GM23338 (cell line): Measurements from ENCODE around the gene AGFG2. TPM values are rescaled to one million over a fixed set of nuclear protein-coding genes. Genes with fewer than 3 reads are reported as not detected.

Experiments used
- ATAC-seq: fragments of 200-7000 bp; cut with Tn5 transposase; 3 replicates; pipeline ENCODE4 v1.9.1; 2020
- DNase-seq: peaks from one replicate; pipeline ENCODE4 v3.0.0-alpha.2; 2015; ENCODE audit warnings: low spot score
- H2AFZ ChIP-seq: fragments of 200-600 bp; sonication (generic); 2 replicates; pipeline ENCODE4 v1.8.0; 2016; ENCODE audit warnings: antibody characterized with exemption, mild to moderate bottlenecking, moderate library complexity
- H3F3A ChIP-seq: fragments of 200-600 bp; sonication (generic); replicated peaks from 2 replicates; pipeline ENCODE4 v1.8.0; 2017; ENCODE audit warnings: antibody characterized with exemption, mixed run types, low read depth
- H3K27ac ChIP-seq: fragments of 200-600 bp; sonication (generic); 2 replicates; pipeline ENCODE4 v1.6.1; 2016; ENCODE audit warnings: low read depth
- H3K27me3 ChIP-seq: fragments of 200-600 bp; sonication (generic); 2 replicates; pipeline ENCODE4 v1.8.0; 2016; ENCODE audit warnings: mild to moderate bottlenecking, mixed run types, moderate library complexity; ENCODE audit not compliant: insufficient read depth
- H3K36me3 ChIP-seq: fragments of 200-600 bp; sonication (generic); 2 replicates; pipeline ENCODE4 v1.8.0; 2016; ENCODE audit warnings: mild to moderate bottlenecking; ENCODE audit not compliant: insufficient read depth
- H3K4me1 ChIP-seq: fragments of 200-600 bp; sonication (generic); 2 replicates; pipeline ENCODE4 v1.8.0; 2016; ENCODE audit warnings: mild to moderate bottlenecking, moderate library complexity; ENCODE audit not compliant: insufficient read depth
- H3K4me2 ChIP-seq: fragments of 200-600 bp; sonication (generic); 2 replicates; pipeline ENCODE4 v1.7.1; 2017; ENCODE audit warnings: mixed run types
- H3K4me3 ChIP-seq: fragments of 200-600 bp; sonication (generic); 2 replicates; pipeline ENCODE4 v1.6.1; 2016; ENCODE audit warnings: mixed run types
- H3K79me2 ChIP-seq: fragments of 200-600 bp; sonication (generic); replicated peaks from 2 replicates; pipeline ENCODE4 v1.8.0; 2017; ENCODE audit warnings: mild to moderate bottlenecking; ENCODE audit not compliant: insufficient read depth
- H3K9me2 ChIP-seq: fragments of 200-600 bp; sonication (generic); 2 replicates; pipeline ENCODE4 v1.8.0; 2017; ENCODE audit not compliant: insufficient read depth
- H4K20me1 ChIP-seq: fragments of 200-600 bp; sonication (generic); replicated peaks from 2 replicates; pipeline ENCODE4 v1.8.0; 2017; ENCODE audit warnings: mild to moderate bottlenecking; ENCODE audit not compliant: insufficient read depth
- H3K27ac Mint-ChIP-seq: 2 replicates; pipeline ENCODE4 v1.8.0; 2020; ENCODE audit warnings: inconsistent platforms, mild to moderate bottlenecking, moderate library complexity, mixed read lengths
- H3K27me3 Mint-ChIP-seq: 3 replicates; pipeline ENCODE4 v1.8.0; 2022; ENCODE audit warnings: low read depth, mild to moderate bottlenecking, moderate library complexity, mixed read lengths, inconsistent platforms; ENCODE audit not compliant: insufficient read depth, poor library complexity
- H3K36me3 Mint-ChIP-seq: 3 replicates; pipeline ENCODE4 v1.8.0; 2021; ENCODE audit warnings: low read depth, mild to moderate bottlenecking, inconsistent platforms, moderate library complexity, mixed read lengths
- H3K4me1 Mint-ChIP-seq: 3 replicates; pipeline ENCODE4 v1.8.0; 2020; ENCODE audit warnings: mild to moderate bottlenecking, inconsistent platforms, mixed read lengths
- H3K4me3 Mint-ChIP-seq: 3 replicates; pipeline ENCODE4 v1.8.0; 2021; ENCODE audit warnings: moderate library complexity, mild to moderate bottlenecking, inconsistent platforms, mixed read lengths
- H3K9me3 Mint-ChIP-seq: 3 replicates; pipeline ENCODE4 v1.8.0; 2020; ENCODE audit warnings: moderate library complexity, mild to moderate bottlenecking, inconsistent platforms, mixed read lengths
- EZH2 ChIP-seq: fragments of 200-600 bp; sonication (generic); IDR thresholded peaks from one replicate; pipeline ENCODE4 v1.8.0; 2017; ENCODE audit warnings: antibody characterized with exemption, mild to moderate bottlenecking, low read depth; ENCODE audit not compliant: unreplicated experiment
- NANOG ChIP-seq: IDR thresholded peaks from 2 replicates; pipeline ENCODE4 v1.6.1; 2016; ENCODE audit warnings: antibody characterized with exemption, borderline replicate concordance
- POLR2AphosphoS5 ChIP-seq: IDR thresholded peaks from 2 replicates; pipeline ENCODE4 v1.6.1; 2016; ENCODE audit warnings: antibody characterized with exemption, low read depth
- ZNF114 ChIP-seq: fragments of 250-450 bp; sonication (Bioruptor Pico); IDR thresholded peaks from 2 replicates; pipeline ENCODE4 v1.5.0; 2020; ENCODE audit warnings: mild to moderate bottlenecking, moderate library complexity
- polyA plus RNA-seq: library from polyadenylated mRNA; unstranded; fragments of >200 nt; fragmentation: Nextera tagmentation; extraction: Ambion mirVana; gene quantifications from 2 replicates; pipeline ENCODE4 v1.2.1, GENCODE V29; 2016
- total RNA-seq: library from RNA; depleted of rRNA; stranded (reverse); fragments of >200 nt; shearing (Covaris generic); gene quantifications from 2 replicates; pipeline ENCODE4 v1.2.3, GENCODE V29; 2014
- TF ChIP-seq, protein P1 (sequence below): fragments of 250-450 bp; sonication (Bioruptor Pico); IDR thresholded peaks from 2 replicates; pipeline ENCODE4 v1.5.0; 2020; ENCODE audit warnings: mild to moderate bottlenecking, moderate library complexity
- TF ChIP-seq, protein P2 (sequence below): IDR thresholded peaks from 2 replicates; pipeline ENCODE4 v1.6.1; 2016; ENCODE audit warnings: antibody characterized with exemption

The AGFG2 gene
- total and polyA plus RNA-seq, 2 experiments from 2014 or later = 2.3 to 8.9 TPM

DNA sequence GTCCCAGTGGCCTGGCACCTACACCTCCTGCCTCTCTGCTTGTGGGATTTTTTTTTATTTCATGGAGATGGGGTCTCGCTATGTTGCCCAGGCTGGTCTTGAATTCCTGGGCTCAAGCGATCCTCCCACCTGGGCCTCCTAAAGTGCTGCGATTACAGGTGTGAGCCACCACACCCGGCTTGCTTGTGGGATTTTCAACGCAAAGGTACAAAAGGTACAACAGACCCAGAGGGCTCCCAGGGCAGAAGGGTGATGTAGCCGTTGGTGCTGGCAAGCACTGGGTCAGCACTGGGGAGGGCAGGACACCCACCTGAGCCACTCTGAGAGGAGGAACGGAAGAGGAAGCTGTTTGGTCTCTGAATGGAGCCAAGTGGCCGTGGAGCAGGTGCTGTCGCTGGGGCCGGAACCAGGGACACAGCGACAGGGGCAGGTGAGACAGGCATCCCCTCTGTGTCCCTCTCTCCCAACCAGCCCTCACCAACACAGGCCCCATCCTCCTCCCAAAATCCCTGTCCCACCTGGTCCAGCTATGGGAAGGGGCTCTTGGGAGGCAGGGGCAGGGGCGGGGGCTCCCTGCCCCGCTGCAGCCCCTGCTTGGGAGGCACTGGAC lies 37.5 kb downstream of the AGFG2 start (continued):
- TF ChIP-seq, protein P1, sequence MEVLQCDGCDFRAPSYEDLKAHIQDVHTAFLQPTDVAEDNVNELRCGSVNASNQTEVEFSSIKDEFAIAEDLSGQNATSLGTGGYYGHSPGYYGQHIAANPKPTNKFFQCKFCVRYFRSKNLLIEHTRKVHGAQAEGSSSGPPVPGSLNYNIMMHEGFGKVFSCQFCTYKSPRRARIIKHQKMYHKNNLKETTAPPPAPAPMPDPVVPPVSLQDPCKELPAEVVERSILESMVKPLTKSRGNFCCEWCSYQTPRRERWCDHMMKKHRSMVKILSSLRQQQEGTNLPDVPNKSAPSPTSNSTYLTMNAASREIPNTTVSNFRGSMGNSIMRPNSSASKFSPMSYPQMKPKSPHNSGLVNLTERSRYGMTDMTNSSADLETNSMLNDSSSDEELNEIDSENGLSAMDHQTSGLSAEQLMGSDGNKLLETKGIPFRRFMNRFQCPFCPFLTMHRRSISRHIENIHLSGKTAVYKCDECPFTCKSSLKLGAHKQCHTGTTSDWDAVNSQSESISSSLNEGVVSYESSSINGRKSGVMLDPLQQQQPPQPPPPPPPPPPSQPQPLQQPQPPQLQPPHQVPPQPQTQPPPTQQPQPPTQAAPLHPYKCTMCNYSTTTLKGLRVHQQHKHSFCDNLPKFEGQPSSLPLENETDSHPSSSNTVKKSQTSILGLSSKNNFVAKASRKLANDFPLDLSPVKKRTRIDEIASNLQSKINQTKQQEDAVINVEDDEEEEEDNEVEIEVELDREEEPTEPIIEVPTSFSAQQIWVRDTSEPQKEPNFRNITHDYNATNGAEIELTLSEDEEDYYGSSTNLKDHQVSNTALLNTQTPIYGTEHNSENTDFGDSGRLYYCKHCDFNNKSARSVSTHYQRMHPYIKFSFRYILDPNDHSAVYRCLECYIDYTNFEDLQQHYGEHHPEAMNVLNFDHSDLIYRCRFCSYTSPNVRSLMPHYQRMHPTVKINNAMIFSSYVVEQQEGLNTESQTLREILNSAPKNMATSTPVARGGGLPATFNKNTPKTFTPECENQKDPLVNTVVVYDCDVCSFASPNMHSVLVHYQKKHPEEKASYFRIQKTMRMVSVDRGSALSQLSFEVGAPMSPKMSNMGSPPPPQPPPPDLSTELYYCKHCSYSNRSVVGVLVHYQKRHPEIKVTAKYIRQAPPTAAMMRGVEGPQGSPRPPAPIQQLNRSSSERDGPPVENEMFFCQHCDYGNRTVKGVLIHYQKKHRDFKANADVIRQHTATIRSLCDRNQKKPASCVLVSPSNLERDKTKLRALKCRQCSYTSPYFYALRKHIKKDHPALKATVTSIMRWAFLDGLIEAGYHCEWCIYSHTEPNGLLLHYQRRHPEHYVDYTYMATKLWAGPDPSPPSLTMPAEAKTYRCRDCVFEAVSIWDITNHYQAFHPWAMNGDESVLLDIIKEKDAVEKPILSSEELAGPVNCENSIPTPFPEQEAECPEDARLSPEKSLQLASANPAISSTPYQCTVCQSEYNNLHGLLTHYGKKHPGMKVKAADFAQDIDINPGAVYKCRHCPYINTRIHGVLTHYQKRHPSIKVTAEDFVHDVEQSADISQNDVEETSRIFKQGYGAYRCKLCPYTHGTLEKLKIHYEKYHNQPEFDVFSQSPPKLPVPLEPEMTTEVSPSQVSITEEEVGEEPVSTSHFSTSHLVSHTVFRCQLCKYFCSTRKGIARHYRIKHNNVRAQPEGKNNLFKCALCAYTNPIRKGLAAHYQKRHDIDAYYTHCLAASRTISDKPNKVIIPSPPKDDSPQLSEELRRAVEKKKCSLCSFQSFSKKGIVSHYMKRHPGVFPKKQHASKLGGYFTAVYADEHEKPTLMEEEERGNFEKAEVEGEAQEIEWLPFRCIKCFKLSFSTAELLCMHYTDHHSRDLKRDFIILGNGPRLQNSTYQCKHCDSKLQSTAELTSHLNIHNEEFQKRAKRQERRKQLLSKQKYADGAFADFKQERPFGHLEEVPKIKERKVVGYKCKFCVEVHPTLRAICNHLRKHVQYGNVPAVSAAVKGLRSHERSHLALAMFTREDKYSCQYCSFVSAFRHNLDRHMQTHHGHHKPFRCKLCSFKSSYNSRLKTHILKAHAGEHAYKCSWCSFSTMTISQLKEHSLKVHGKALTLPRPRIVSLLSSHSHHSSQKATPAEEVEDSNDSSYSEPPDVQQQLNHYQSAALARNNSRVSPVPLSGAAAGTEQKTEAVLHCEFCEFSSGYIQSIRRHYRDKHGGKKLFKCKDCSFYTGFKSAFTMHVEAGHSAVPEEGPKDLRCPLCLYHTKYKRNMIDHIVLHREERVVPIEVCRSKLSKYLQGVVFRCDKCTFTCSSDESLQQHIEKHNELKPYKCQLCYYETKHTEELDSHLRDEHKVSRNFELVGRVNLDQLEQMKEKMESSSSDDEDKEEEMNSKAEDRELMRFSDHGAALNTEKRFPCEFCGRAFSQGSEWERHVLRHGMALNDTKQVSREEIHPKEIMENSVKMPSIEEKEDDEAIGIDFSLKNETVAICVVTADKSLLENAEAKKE (CRISPR knock-in tag) = no peak
- TF ChIP-seq, protein P2, sequence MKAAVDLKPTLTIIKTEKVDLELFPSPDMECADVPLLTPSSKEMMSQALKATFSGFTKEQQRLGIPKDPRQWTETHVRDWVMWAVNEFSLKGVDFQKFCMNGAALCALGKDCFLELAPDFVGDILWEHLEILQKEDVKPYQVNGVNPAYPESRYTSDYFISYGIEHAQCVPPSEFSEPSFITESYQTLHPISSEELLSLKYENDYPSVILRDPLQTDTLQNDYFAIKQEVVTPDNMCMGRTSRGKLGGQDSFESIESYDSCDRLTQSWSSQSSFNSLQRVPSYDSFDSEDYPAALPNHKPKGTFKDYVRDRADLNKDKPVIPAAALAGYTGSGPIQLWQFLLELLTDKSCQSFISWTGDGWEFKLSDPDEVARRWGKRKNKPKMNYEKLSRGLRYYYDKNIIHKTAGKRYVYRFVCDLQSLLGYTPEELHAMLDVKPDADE = no peak
- TF ChIP-seq ZNF114 (no peak), POLR2AphosphoS5 (no peak)

DNA sequence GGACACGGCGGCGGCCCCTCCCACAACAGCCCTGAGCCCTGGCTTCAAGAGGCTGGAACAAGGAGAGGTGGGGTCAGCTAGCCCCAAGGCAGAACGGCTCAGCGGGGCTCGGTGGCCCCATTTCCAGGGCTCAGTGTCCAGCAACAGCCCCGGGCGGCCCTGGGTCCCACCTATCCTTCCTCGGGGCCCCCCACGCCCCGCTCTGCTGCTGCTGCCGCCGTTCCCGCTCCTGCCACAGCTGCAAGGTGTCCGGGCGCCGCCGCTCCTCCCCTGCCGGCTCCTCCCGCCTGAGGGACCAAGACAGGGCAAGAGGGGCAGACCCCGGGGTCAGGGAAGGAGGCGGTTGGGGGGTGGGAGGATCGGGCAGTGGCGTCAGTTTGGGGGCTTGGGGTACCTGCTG lies 38.1 kb downstream of the AGFG2 start:
- Histone ChIP-seq H2AFZ (no peak overlapping the region), H4K20me1 (no peaks in the 10 kb centered on the region), H3K4me1 (peaks cover 7% of the 10 kb centered on the region), H3K9me2 (no peaks in the 10 kb centered on the region), H3K36me3 (peaks cover 9% of the 10 kb centered on the region; the same call in 1 of the 2 replicates), H3K27ac (no peak overlapping the region), H3K4me3 (no peak overlapping the region), H3F3A (peaks cover 3% of the 10 kb centered on the region; the same call in 1 of the 2 replicates), H3K27me3 (no peaks in the 10 kb centered on the region), H3K79me2 (no peaks in the 10 kb centered on the region), H3K4me2 (no peak overlapping the region)
- H3K27ac Mint-ChIP-seq = no peak overlapping the region
- no peak overlapping the region for H3K4me3 Mint-ChIP-seq
- H3K27me3 Mint-ChIP-seq = peaks cover 10% of the 10 kb centered on the region
- peaks cover 5% of the 10 kb centered on the region for H3K4me1 Mint-ChIP-seq
- TF ChIP-seq POLR2AphosphoS5 (no peak), EZH2 (no peak), NANOG (no peak)
- ATAC-seq = no peak
- no peak for DNase-seq
- no peaks in the 10 kb centered on the region for H3K9me3 Mint-ChIP-seq
- H3K36me3 Mint-ChIP-seq = peaks cover 12% of the 10 kb centered on the region
